ENCODE measurements around the gene HNRNPU. TPM values are rescaled to one million over a fixed set of nuclear protein-coding genes. Genes with fewer than 3 reads are reported as not detected.

HNRNPU gene
- polyA plus RNA-seq, 3 donors = 71.5 to 197 (median 143) TPM

DNA sequence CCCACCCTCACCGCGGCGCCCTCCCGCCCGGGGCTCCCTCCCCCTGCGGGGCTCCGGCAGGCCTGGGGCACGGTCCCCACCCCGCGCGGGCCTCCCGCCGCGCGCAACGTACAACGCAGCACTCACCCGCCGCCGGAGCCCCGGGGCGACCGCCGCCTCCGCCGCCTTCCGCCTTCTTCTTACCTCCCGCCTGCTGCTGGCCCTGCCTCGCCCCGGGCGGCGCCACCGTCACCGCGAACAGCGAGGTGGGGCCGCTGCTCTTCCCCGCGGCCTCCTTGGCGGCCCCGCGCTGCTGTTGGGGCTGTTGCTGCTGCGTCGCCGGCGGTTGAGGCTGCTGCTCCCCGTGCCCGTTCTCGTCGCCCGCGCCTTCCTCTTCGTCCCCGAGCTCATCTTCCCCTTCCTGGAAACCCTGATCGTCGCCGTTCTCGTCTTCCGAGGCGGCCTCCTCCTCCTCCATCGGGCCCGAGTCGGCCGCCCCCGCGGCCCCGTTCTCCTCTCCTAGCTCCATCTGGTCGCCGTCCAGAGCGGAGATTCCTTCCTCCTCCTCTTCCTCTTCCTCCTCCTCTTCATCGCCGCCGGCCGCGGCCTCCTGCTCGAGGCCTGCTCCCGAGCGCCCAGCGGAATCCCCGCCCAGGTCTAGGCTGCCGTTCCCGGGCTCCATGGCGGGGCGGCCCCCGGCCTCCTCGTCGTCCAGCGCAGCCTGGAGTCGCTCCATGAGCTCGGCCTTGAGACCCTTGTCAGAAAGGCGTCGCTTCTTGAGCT lies 671 bp downstream of the HNRNPU start:
- H3K4me1 Mint-ChIP-seq = peaks cover 40% of the 10 kb centered on the region
- Histone ChIP-seq H3K9me3 (replicated peaks in 1 of 2; ENCODE audit: control insufficient read depth in 1 of 2, insufficient read depth in 1 of 2, low read length in 2 of 2) (no peaks in the 10 kb centered on the region), H2AFZ (ENCODE audit: insufficient read depth, low read depth, low read length, poor library complexity, severe bottlenecking) (peak overlapping the region; percentile 3), H4K20me1 (ENCODE audit: insufficient read depth, low read length) (peaks cover 47% of the 10 kb centered on the region), H3K36me3 (replicated peaks in 1 of 2; ENCODE audit: control insufficient read depth in 1 of 2, insufficient read depth in 2 of 2, low read length in 2 of 2) (peaks cover 24 to 30% of the 10 kb centered on the region in 2 donors), H3K4me3 (replicated peaks in 1 of 3; ENCODE audit: low read depth in 2 of 3, low read length in 3 of 3) (peak overlapping the region; percentile 88 to 99 (median 97)), H3K9ac (ENCODE audit: insufficient read depth, low read length, poor library complexity, severe bottlenecking) (peak overlapping the region; percentile 100), H3K27ac (ENCODE audit: low read depth in 1 of 2, low read length in 2 of 2) (peak overlapping the region; percentile 95 to 99), H3K4me2 (replicated peaks; ENCODE audit: extremely low read depth, low read length, poor library complexity, severe bottlenecking) (peak overlapping the region; percentile 83), H3K27me3 (ENCODE audit: control insufficient read depth in 2 of 2, insufficient read depth in 2 of 2, low read length in 2 of 2) (no peaks in the 10 kb centered on the region), H3K79me2 (ENCODE audit: insufficient read depth, low read length) (peaks cover 70% of the 10 kb centered on the region), H3K4me1 (ENCODE audit: control insufficient read depth in 1 of 2, insufficient read depth in 2 of 2, low read length in 2 of 2) (peaks cover 35 to 43% of the 10 kb centered on the region in 2 donors)
- peak; percentile 15 to 50 (median 21) for DNase-seq
- intact Hi-C loops (cut with micrococcal nuclease) = loop anchor here (1.0 to 10.0 kb wide), 8 partner anchors 28 to 209 kb away; partner anchors contain the start of genes COX20 (in 2 of the 2) and DESI2 (in 1 of the 2)
- H3K27ac Mint-ChIP-seq = peak overlapping the region; percentile 97 to 99 (median 98)
- WGBS (ENCODE audit: insufficient coverage) = under 1% methylated on average over 86 of the region's 92 CpGs
- H3K9me3 Mint-ChIP-seq = peaks cover 0 to 4% (median 0%) of the 10 kb centered on the region in 7 donors
- peak overlapping the region; percentile 93 to 95 for H3K4me3 Mint-ChIP-seq
- TF ChIP-seq, protein P1, sequence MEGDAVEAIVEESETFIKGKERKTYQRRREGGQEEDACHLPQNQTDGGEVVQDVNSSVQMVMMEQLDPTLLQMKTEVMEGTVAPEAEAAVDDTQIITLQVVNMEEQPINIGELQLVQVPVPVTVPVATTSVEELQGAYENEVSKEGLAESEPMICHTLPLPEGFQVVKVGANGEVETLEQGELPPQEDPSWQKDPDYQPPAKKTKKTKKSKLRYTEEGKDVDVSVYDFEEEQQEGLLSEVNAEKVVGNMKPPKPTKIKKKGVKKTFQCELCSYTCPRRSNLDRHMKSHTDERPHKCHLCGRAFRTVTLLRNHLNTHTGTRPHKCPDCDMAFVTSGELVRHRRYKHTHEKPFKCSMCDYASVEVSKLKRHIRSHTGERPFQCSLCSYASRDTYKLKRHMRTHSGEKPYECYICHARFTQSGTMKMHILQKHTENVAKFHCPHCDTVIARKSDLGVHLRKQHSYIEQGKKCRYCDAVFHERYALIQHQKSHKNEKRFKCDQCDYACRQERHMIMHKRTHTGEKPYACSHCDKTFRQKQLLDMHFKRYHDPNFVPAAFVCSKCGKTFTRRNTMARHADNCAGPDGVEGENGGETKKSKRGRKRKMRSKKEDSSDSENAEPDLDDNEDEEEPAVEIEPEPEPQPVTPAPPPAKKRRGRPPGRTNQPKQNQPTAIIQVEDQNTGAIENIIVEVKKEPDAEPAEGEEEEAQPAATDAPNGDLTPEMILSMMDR (IDR thresholded peaks at IDR 0.05) = no peak
- peaks cover 33 to 38% of the 10 kb centered on the region in 2 donors for H3K36me3 Mint-ChIP-seq
- peaks cover 0 to 1% (median 0%) of the 10 kb centered on the region in 3 donors for H3K27me3 Mint-ChIP-seq (ENCODE audit: low read depth in 3 of 3)

- H3K36me3 Mint-ChIP-seq = peaks cover 41 to 46% of the 10 kb centered on the region in 2 donors
- WGBS (ENCODE audit: insufficient coverage) = under 1% methylated on average over 82 of the region's 87 CpGs
These were observed 1.4 kb downstream of the HNRNPU start for GRCh38 chr1:244862699-244863490.

More at GRCh38 chr1:244862699-244863490, 1.4 kb downstream of the HNRNPU start:
- H3K4me1 ChIP-seq (ENCODE audit: control insufficient read depth in 1 of 2, insufficient read depth in 2 of 2, low read length in 2 of 2) = peaks cover 35 to 43% of the 10 kb centered on the region in 2 donors
- H3K4me2 ChIP-seq (replicated peaks; ENCODE audit: extremely low read depth, low read length, poor library complexity, severe bottlenecking) = peak overlapping the region; percentile 83
- intact Hi-C loops (cut with micrococcal nuclease) = loop anchor here (1.0 to 10.0 kb wide), 6 partner anchors 28 to 208 kb away; partner anchors contain the start of genes COX20 (in 1 of the 2) and DESI2 (in 1 of the 2)
- no peaks in the 10 kb centered on the region for H3K9me3 ChIP-seq (replicated peaks in 1 of 2; ENCODE audit: control insufficient read depth in 1 of 2, insufficient read depth in 1 of 2, low read length in 2 of 2)
- peaks cover 32 to 38% of the 10 kb centered on the region in 2 donors for H3K36me3 ChIP-seq (replicated peaks in 1 of 2; ENCODE audit: control insufficient read depth in 1 of 2, insufficient read depth in 2 of 2, low read length in 2 of 2)
- H3K79me2 ChIP-seq (ENCODE audit: insufficient read depth, low read length) = peaks cover 77% of the 10 kb centered on the region
- Mint-ChIP-seq H3K4me1 (peaks cover 45% of the 10 kb centered on the region), H3K9me3 (peaks cover 0 to 4% (median 0%) of the 10 kb centered on the region in 7 donors), H3K27ac (peak overlapping the region; percentile 89 to 99 (median 97)), H3K27me3 (ENCODE audit: low read depth in 3 of 3) (peaks cover 0 to 1% (median 0%) of the 10 kb centered on the region in 3 donors), H3K4me3 (peak overlapping the region; percentile 93 to 98)
- peaks cover 55% of the 10 kb centered on the region for H4K20me1 ChIP-seq (ENCODE audit: insufficient read depth, low read length)
- peak; percentile 89 to 95 (median 94) for DNase-seq
- H3K4me3 ChIP-seq (replicated peaks in 1 of 3; ENCODE audit: low read depth in 2 of 3, low read length in 3 of 3) = peak overlapping the region; percentile 92 to 99 (median 97)
- peak overlapping the region; percentile 95 to 99 for H3K27ac ChIP-seq (ENCODE audit: low read depth in 1 of 2, low read length in 2 of 2)
- TF ChIP-seq, protein P1 (IDR thresholded peaks at IDR 0.05) = no peak
- H2AFZ ChIP-seq (ENCODE audit: insufficient read depth, low read depth, low read length, poor library complexity, severe bottlenecking) = peak overlapping the region; percentile 30
- no peaks in the 10 kb centered on the region for H3K27me3 ChIP-seq (ENCODE audit: control insufficient read depth in 2 of 2, insufficient read depth in 2 of 2, low read length in 2 of 2)
- H3K9ac ChIP-seq (ENCODE audit: insufficient read depth, low read length, poor library complexity, severe bottlenecking) = peak overlapping the region; percentile 100

Data from CD14-positive monocyte (primary cell).